HG03520 (cell line): ENCODE results near the gene MANBA.
"Not testable (repeated sequence)": the region's sequence is repeated elsewhere in the genome, so short reads cannot be mapped to it uniquely, and the experiment has no call there.

Experiments used
- ATAC-seq: cut with Tn5 transposase; IDR thresholded peaks from one replicate; pipeline ENCODE4 v1.9.1; 2021; ENCODE audit warnings: mild to moderate bottlenecking, moderate library complexity; ENCODE audit not compliant: unreplicated experiment

The MANBA gene

GRCh38 chr4:102625232-102625930, 135.4 kb downstream of the MANBA start:
- peak; percentile 75 for ATAC-seq

GRCh38 chr4:102624505-102624904, 136.3 kb downstream of the MANBA start:
- ATAC-seq = no peak

- ATAC-seq = no peak
Observed at GRCh38 chr4:102623622-102624021, 137.1 kb downstream of the MANBA start.

- ATAC-seq = peak; percentile 62
Observed at GRCh38 chr4:102620697-102621497, 139.9 kb downstream of the MANBA start.

- peak; percentile 17 for ATAC-seq
Observed at GRCh38 chr4:102619776-102620631, 140.8 kb downstream of the MANBA start.

- ATAC-seq = not testable (repeated sequence)
Observed at GRCh38 chr4:102619021-102619420, 141.7 kb downstream of the MANBA start.

GRCh38 chr4:102616636-102617035, 144.1 kb downstream of the MANBA start:
- no peak for ATAC-seq

- no peak for ATAC-seq
Observed at GRCh38 chr4:102614801-102615200, 146.0 kb downstream of the MANBA start.

GRCh38 chr4:102612824-102613366, 147.9 kb downstream of the MANBA start:
- peak; percentile 39 for ATAC-seq

- no peak for ATAC-seq
Observed at GRCh38 chr4:102612210-102612609, 148.6 kb downstream of the MANBA start.

GRCh38 chr4:102610476-102610875, 150.3 kb downstream of the MANBA start:
- no peak for ATAC-seq

GRCh38 chr4:102610007-102610406, 150.8 kb downstream of the MANBA start:
- no peak for ATAC-seq

GRCh38 chr4:102608190-102608589, 152.6 kb downstream of the MANBA start:
- ATAC-seq = no peak

GRCh38 chr4:102606846-102607450, 153.8 kb downstream of the MANBA start:
- ATAC-seq = no peak

GRCh38 chr4:102606261-102606660, 154.5 kb downstream of the MANBA start:
- no peak for ATAC-seq

GRCh38 chr4:102604222-102604940, 156.4 kb downstream of the MANBA start:
- no peak for ATAC-seq

- no peak for ATAC-seq
Observed at GRCh38 chr4:102601586-102602227, 159.1 kb downstream of the MANBA start.

GRCh38 chr4:102600689-102601088, 160.1 kb downstream of the MANBA start:
- no peak for ATAC-seq

- no peak for ATAC-seq
Observed at GRCh38 chr4:102599886-102600285, 160.9 kb downstream of the MANBA start.
